GM19452 (cell line): ENCODE measurements around the gene PLET1.

Source experiments
- ATAC-seq: cut with Tn5 transposase; IDR thresholded peaks from one replicate; pipeline ENCODE4 v1.9.1; 2021; ENCODE audit not compliant: unreplicated experiment

The PLET1 gene

DNA sequence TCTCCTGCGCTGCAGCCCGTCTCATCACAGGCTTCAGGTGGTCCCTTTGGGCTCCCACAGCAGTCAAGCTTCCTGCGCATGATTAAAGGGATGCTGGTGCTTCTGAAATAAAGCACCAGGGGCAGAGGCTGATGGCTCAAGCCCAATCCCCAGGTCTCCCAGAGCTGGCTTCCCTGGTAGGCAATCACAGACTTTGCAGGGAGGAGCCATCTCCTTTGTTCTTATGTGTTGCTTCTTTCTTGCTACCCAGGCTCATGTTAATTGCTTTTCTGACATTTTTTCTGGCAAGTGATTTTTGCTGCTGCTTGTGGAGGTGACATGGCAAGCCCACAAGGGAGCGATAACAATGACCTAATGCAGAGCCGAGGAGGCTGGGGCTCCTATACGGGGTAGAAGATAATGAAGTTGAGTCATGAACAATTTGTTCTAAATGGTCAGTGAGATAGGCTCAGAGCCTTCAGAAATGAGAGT lies 25.2 kb upstream of the PLET1 start:
- ATAC-seq: no peak

DNA sequence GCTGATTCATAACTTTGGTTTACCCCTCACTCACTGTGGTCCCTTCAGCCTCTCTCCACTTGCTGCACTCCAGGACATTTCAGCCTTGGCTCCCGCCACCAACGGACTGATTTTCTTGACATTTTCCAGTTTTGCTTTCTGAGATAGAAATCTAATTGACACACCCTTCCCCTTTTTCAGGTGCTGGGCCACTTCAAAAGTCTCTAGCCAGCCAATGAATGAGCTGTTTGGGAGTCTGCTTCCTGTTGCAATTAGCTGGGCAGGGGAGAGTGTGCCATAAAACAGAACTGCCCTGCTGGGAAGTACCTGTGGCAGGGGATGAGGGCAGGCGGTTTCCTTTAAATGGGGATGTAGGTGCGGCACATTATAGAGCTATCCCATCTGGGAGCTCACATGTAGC lies 21.1 kb upstream of the PLET1 start:
- no peak for ATAC-seq

DNA sequence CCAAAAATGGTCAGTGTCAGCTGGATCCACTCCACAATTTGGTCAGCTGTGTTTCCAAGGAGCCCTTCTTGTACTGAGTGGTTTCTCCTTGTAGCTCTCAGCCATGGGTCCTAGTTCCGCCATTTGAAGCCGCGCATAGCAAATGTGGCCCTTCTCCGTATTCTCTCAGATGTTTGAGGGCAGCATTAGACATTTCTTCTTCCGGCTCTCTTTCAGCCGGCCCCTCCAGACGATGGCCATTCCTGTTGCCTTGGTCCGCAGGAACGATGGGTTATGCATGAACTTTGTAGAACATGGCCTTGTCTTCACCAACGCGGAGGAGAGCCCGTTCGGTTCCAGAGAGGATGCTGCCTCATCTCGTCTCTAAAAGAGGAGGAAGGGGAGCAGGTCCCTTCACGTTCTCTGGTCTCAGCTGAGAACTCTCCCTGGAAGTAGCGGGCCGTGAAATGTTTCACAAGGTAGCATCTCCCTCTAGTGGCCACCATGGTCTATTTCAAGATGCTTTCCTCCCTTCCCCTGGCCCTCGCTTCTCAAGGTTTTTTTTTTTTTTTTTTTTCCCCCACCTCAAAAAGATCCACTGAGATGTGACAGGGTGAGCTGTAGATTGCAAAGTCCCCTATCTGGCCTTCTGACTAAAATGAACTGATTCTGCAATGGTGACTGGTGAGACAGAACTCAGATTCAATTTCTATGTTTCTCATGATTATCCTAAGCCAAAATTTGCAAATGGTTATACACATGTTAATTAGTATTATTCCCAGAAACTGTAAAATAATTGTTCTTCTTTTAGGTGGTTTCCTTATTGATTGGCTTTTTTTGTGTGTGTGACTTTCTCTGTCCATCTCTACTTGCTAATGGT lies 19.8 kb upstream of the PLET1 start:
- ATAC-seq: peak; percentile 80

DNA sequence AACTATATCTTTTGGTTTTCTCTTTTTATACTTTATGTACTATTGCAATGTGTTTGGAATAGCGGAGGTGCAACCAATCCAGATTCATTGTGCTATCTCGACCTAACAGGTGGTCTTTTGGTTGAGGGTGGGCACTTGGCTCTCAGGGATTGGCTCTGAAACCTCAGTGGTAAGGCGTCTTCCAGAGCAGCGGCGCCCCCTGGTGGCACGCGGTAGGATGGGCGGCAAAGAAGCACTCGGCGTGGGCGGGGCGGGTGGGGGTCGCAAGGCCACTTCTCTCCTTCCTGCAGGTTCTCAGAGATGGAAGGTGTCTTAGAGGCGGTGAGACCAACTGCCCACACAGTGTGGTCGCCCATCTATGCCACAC lies 19.2 kb upstream of the PLET1 start:
- peak; percentile 41 for ATAC-seq

GRCh38 chr11:112278803-112279202 lies 18.1 kb upstream of the PLET1 start:
- no peak for ATAC-seq

DNA sequence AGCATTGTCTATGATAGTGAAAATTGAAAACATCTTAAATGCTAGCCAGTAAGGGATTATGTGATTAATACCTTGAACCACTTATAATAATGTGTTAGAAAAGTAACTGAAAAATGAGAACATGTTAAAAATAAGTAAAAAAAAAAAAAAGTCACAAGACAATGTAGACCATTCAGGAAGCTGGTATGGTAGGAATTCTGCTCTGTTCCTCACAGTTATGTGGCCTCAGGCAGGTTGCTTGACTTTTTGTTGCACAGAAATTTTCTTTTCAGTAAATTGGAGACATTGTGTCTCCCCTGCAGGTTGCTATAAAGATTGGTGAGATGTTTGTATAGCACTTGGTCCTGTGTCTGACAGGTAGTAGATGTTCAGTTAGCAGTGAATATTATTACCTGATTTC lies 17.3 kb upstream of the PLET1 start:
- no peak for ATAC-seq

- ATAC-seq: no peak
These were observed 16.4 kb upstream of the PLET1 start for GRCh38 chr11:112277029-112277428.

DNA sequence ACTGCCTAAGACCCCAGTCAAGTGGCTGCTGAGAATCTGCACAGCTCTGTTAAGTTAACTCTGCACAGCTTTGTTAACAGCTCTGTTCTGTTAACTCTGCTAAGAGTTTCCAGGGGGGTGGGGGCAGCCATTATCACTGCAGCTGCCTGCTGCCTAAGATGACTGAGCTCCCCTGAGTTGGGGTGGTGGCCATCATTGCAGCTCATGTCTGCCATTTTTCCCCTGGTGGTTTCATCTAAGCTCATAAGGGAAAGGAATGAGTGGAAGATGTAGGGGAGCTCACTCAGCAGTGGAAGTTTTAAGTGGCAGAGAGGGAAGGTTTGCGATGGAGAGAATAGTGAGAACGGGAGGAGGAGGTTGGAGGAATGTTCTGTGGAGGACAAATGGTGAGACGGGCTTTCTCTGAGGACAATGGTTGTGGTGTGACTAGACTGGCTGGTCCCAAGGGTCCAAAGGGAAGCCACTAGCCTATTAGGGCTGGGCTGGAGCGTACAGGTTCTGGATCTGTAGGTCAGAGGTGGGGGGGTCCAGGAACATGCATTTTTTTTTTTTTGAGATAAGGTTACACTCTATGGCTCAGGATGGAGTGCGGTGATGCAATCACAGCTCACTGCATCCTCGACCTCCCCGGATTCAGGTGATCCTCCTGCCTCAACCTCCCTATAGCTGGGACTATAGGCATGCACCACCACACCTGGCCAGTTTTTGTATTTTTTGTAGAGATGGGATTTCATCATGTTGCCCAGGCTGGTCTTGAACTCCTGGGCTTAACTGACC lies 13.5 kb upstream of the PLET1 start:
- no peak for ATAC-seq

DNA sequence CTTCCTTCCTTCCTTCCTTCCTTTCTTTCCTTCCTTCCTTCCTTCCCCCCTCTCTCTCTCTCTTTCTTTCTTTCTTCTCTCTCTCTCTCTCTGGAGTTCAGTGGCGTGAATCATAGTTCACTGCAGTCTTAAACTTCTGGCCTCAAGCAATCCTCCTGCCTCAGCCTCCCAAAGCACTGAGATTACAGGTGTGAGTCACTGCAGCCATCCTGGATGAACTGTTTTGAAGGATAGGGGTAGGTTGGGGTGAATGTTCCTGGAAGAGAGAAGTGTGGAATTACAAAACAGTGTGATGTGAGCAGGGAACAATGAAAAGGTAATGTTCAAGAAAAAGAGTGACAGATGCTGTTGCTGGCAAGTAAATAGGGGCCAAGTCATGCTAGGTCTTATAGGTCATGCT lies 12.4 kb upstream of the PLET1 start:
- no peak for ATAC-seq

GRCh38 chr11:112271242-112271641 lies 10.6 kb upstream of the PLET1 start:
- ATAC-seq: no peak

- ATAC-seq: no peak
These were observed 10.0 kb upstream of the PLET1 start for GRCh38 chr11:112270551-112271180.

GRCh38 chr11:112269139-112269538 lies 8.5 kb upstream of the PLET1 start:
- ATAC-seq: no peak

GRCh38 chr11:112268406-112268805 lies 7.7 kb upstream of the PLET1 start:
- ATAC-seq: no peak

DNA sequence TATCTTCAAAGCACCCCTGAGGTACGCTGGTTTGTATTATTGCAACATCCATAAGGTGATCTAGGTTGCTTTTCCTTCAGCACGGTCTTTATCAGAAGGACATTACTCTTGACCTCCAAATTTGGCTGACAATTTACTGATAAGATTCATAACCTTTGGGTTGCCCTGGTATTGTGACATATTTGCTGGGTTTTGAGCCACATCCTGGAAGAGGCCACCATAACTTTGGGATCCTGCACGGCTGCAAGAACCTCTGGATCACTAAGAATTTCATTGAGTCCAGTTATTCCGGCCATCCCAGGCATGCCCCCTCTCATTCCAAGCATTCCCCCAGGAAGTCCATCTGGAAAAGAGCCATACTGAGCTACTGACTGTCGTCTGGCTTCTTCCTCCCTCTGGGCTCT lies 6.5 kb upstream of the PLET1 start:
- no peak for ATAC-seq

DNA sequence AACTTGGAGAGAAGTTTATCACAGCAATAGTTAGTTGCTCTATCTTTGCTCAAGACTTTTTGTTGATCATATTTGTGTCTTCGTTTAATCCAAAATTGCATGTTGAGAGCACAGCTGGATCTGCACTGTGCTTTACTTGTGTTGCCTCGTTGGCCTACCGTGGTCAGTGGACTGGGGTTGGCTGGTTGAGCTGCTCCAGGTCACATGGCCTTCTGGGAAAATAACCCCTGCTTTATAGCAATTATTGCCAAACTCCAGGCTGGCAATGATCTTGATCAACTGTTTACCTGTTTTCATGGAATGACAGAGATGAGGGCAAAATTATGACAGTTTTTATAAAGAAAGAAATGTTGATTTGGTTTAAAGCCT lies 5.7 kb upstream of the PLET1 start:
- no peak for ATAC-seq

- no peak for ATAC-seq
These were observed 5.2 kb upstream of the PLET1 start for GRCh38 chr11:112265659-112266409.

DNA sequence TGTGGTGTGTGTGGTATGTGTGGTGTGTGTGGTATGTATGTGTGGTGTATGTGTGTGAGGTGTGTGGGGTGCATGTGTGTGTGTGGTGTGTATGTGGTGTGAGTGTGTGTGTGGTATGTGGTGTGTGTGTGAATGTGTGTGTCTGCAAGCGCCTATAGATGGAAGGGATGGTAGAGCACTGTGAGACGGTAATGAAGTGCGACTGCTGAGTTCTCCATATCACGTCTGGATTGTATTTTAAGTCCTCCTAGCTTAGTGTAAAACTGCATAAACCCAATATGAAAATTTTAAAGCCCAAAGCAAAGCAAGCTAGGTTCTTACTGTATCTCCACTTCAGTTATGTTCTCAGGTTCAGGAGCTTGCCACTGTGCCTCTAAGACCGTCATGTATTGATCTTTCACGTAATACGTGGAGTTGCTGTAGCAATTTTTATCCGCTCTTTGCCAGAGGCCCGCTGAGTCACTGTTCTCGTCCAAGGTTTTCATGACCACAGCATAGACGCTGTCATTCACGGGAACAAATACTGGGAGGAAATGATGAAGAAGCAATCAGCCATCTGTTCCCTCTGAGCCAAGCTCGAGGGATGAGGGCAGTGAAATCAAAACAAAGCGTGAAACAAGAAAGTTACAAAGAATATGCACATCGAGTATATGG lies 5.5 kb downstream of the PLET1 start:
- ATAC-seq: no peak

GRCh38 chr11:112253605-112254242 lies 6.9 kb downstream of the PLET1 start:
- no peak for ATAC-seq

- ATAC-seq: no peak
These were observed 10.6 kb downstream of the PLET1 start for GRCh38 chr11:112249871-112250610.
